ENCODE results near the gene CEP162.
"Not testable (repeated sequence)": the region's sequence is repeated elsewhere in the genome, so short reads cannot be mapped to it uniquely, and the experiment has no call there.

The CEP162 gene

GRCh38 chr6:84249724-84250123, 22.3 kb upstream of the CEP162 start:
- H3K4me2 ChIP-seq (ENCODE audit: low read depth, low read length, poor library complexity, severe bottlenecking) = no peak overlapping the region
- H3K36me3 ChIP-seq (ENCODE audit: low read length) = no peaks in the 10 kb centered on the region
- H3K27me3 ChIP-seq (ENCODE audit: low read length) = no peaks in the 10 kb centered on the region
- no peak for TF ChIP-seq CTCF (IDR thresholded peaks at IDR 0.05; ENCODE audit: insufficient read depth, low read length, poor library complexity, severe bottlenecking)
- no peak for TF ChIP-seq EZH2phosphoT487 (conservative IDR thresholded peaks at IDR 0.05; ENCODE audit: low read length)
- no peak overlapping the region for H3K27ac ChIP-seq (ENCODE audit: low read depth, low read length)
- no peaks in the 10 kb centered on the region for H4K20me1 ChIP-seq (ENCODE audit: low read depth, low read length)
- no peaks in the 10 kb centered on the region for H3K9me2 ChIP-seq (replicated peaks; ENCODE audit: insufficient read depth, low read length)
- H3F3A ChIP-seq (ENCODE audit: insufficient read depth) = no peaks in the 10 kb centered on the region
- H3K9me3 ChIP-seq (ENCODE audit: insufficient read depth, low read length) = no peaks in the 10 kb centered on the region
- H3K79me2 ChIP-seq (ENCODE audit: insufficient read depth, low read length) = no peaks in the 10 kb centered on the region
- no peak overlapping the region for H3K9ac ChIP-seq (ENCODE audit: low read length)
- H2AFZ ChIP-seq (ENCODE audit: low read depth, low read length, severe bottlenecking) = no peak overlapping the region
- H3K4me3 ChIP-seq (ENCODE audit: insufficient read depth, low read length, poor library complexity, severe bottlenecking) = no peak overlapping the region

- H3K9me3 ChIP-seq (ENCODE audit: insufficient read depth, low read length); H3K27me3 ChIP-seq (ENCODE audit: low read length); H3K4me3 ChIP-seq (ENCODE audit: insufficient read depth, low read length, poor library complexity, severe bottlenecking); H2AFZ ChIP-seq (ENCODE audit: low read depth, low read length, severe bottlenecking); H3K9ac ChIP-seq (ENCODE audit: low read length); H3K79me2 ChIP-seq (ENCODE audit: insufficient read depth, low read length); H4K20me1 ChIP-seq (ENCODE audit: low read depth, low read length); H3K36me3 ChIP-seq (ENCODE audit: low read length); H3K4me2 ChIP-seq (ENCODE audit: low read depth, low read length, poor library complexity, severe bottlenecking); H3F3A ChIP-seq (ENCODE audit: insufficient read depth); H3K27ac ChIP-seq (ENCODE audit: low read depth, low read length); H3K9me2 ChIP-seq (replicated peaks; ENCODE audit: insufficient read depth, low read length): not testable (repeated sequence)
Observed at GRCh38 chr6:84244416-84245081, 17.1 kb upstream of the CEP162 start.

GRCh38 chr6:84243240-84243639, 15.8 kb upstream of the CEP162 start:
- Histone ChIP-seq H3K36me3 (ENCODE audit: low read length) (no peaks in the 10 kb centered on the region), H3K79me2 (ENCODE audit: insufficient read depth, low read length) (no peaks in the 10 kb centered on the region), H3F3A (ENCODE audit: insufficient read depth) (no peaks in the 10 kb centered on the region), H3K9me2 (replicated peaks; ENCODE audit: insufficient read depth, low read length) (no peaks in the 10 kb centered on the region), H4K20me1 (ENCODE audit: low read depth, low read length) (no peaks in the 10 kb centered on the region), H3K4me3 (ENCODE audit: insufficient read depth, low read length, poor library complexity, severe bottlenecking) (no peak overlapping the region), H3K27ac (ENCODE audit: low read depth, low read length) (no peak overlapping the region), H3K9ac (ENCODE audit: low read length) (no peak overlapping the region), H3K9me3 (ENCODE audit: insufficient read depth, low read length) (no peaks in the 10 kb centered on the region), H3K27me3 (ENCODE audit: low read length) (no peaks in the 10 kb centered on the region), H3K4me2 (ENCODE audit: low read depth, low read length, poor library complexity, severe bottlenecking) (no peak overlapping the region), H2AFZ (ENCODE audit: low read depth, low read length, severe bottlenecking) (no peak overlapping the region)
- no peak for TF ChIP-seq EZH2phosphoT487 (conservative IDR thresholded peaks at IDR 0.05; ENCODE audit: low read length)
- TF ChIP-seq CTCF (IDR thresholded peaks at IDR 0.05; ENCODE audit: insufficient read depth, low read length, poor library complexity, severe bottlenecking) = no peak

- Histone ChIP-seq H3K79me2 (ENCODE audit: insufficient read depth, low read length) (no peaks in the 10 kb centered on the region), H3K9ac (ENCODE audit: low read length) (no peak overlapping the region), H3K27ac (ENCODE audit: low read depth, low read length) (no peak overlapping the region), H4K20me1 (ENCODE audit: low read depth, low read length) (no peaks in the 10 kb centered on the region), H3F3A (ENCODE audit: insufficient read depth) (no peaks in the 10 kb centered on the region), H3K9me2 (replicated peaks; ENCODE audit: insufficient read depth, low read length) (no peaks in the 10 kb centered on the region), H3K4me2 (ENCODE audit: low read depth, low read length, poor library complexity, severe bottlenecking) (no peak overlapping the region), H3K27me3 (ENCODE audit: low read length) (no peaks in the 10 kb centered on the region), H3K9me3 (ENCODE audit: insufficient read depth, low read length) (no peaks in the 10 kb centered on the region), H3K36me3 (ENCODE audit: low read length) (no peaks in the 10 kb centered on the region), H2AFZ (ENCODE audit: low read depth, low read length, severe bottlenecking) (no peak overlapping the region), H3K4me3 (ENCODE audit: insufficient read depth, low read length, poor library complexity, severe bottlenecking) (no peak overlapping the region)
- TF ChIP-seq CTCF (IDR thresholded peaks at IDR 0.05; ENCODE audit: insufficient read depth, low read length, poor library complexity, severe bottlenecking) (no peak), EZH2phosphoT487 (conservative IDR thresholded peaks at IDR 0.05; ENCODE audit: low read length) (no peak)
Observed at GRCh38 chr6:84242265-84242664, 14.8 kb upstream of the CEP162 start.
